GM23338 (cell line): ENCODE data around the gene NRF1. TPM values are rescaled to one million over a fixed set of nuclear protein-coding genes. Genes with fewer than 3 reads are reported as not detected.

Experiments used
- ATAC-seq: fragments of 200-7000 bp; cut with Tn5 transposase; 3 replicates; pipeline ENCODE4 v1.9.1; 2020
- DNase-seq: peaks from one replicate; pipeline ENCODE4 v3.0.0-alpha.2; 2015; ENCODE audit warnings: low spot score
- H2AFZ ChIP-seq: fragments of 200-600 bp; sonication (generic); 2 replicates; pipeline ENCODE4 v1.8.0; 2016; ENCODE audit warnings: antibody characterized with exemption, mild to moderate bottlenecking, moderate library complexity
- H3F3A ChIP-seq: fragments of 200-600 bp; sonication (generic); replicated peaks from 2 replicates; pipeline ENCODE4 v1.8.0; 2017; ENCODE audit warnings: antibody characterized with exemption, mixed run types, low read depth
- H3K27ac ChIP-seq: fragments of 200-600 bp; sonication (generic); 2 replicates; pipeline ENCODE4 v1.6.1; 2016; ENCODE audit warnings: low read depth
- H3K27me3 ChIP-seq: fragments of 200-600 bp; sonication (generic); 2 replicates; pipeline ENCODE4 v1.8.0; 2016; ENCODE audit warnings: mild to moderate bottlenecking, mixed run types, moderate library complexity; ENCODE audit not compliant: insufficient read depth
- H3K36me3 ChIP-seq: fragments of 200-600 bp; sonication (generic); 2 replicates; pipeline ENCODE4 v1.8.0; 2016; ENCODE audit warnings: mild to moderate bottlenecking; ENCODE audit not compliant: insufficient read depth
- H3K4me1 ChIP-seq: fragments of 200-600 bp; sonication (generic); 2 replicates; pipeline ENCODE4 v1.8.0; 2016; ENCODE audit warnings: mild to moderate bottlenecking, moderate library complexity; ENCODE audit not compliant: insufficient read depth
- H3K4me2 ChIP-seq: fragments of 200-600 bp; sonication (generic); 2 replicates; pipeline ENCODE4 v1.7.1; 2017; ENCODE audit warnings: mixed run types
- H3K4me3 ChIP-seq: fragments of 200-600 bp; sonication (generic); 2 replicates; pipeline ENCODE4 v1.6.1; 2016; ENCODE audit warnings: mixed run types
- H3K79me2 ChIP-seq: fragments of 200-600 bp; sonication (generic); replicated peaks from 2 replicates; pipeline ENCODE4 v1.8.0; 2017; ENCODE audit warnings: mild to moderate bottlenecking; ENCODE audit not compliant: insufficient read depth
- H3K9me2 ChIP-seq: fragments of 200-600 bp; sonication (generic); 2 replicates; pipeline ENCODE4 v1.8.0; 2017; ENCODE audit not compliant: insufficient read depth
- H4K20me1 ChIP-seq: fragments of 200-600 bp; sonication (generic); replicated peaks from 2 replicates; pipeline ENCODE4 v1.8.0; 2017; ENCODE audit warnings: mild to moderate bottlenecking; ENCODE audit not compliant: insufficient read depth
- H3K27ac Mint-ChIP-seq: 2 replicates; pipeline ENCODE4 v1.8.0; 2020; ENCODE audit warnings: inconsistent platforms, mild to moderate bottlenecking, moderate library complexity, mixed read lengths
- H3K27me3 Mint-ChIP-seq: 3 replicates; pipeline ENCODE4 v1.8.0; 2022; ENCODE audit warnings: low read depth, mild to moderate bottlenecking, moderate library complexity, mixed read lengths, inconsistent platforms; ENCODE audit not compliant: insufficient read depth, poor library complexity
- H3K36me3 Mint-ChIP-seq: 3 replicates; pipeline ENCODE4 v1.8.0; 2021; ENCODE audit warnings: low read depth, mild to moderate bottlenecking, inconsistent platforms, moderate library complexity, mixed read lengths
- H3K4me1 Mint-ChIP-seq: 3 replicates; pipeline ENCODE4 v1.8.0; 2020; ENCODE audit warnings: mild to moderate bottlenecking, inconsistent platforms, mixed read lengths
- H3K4me3 Mint-ChIP-seq: 3 replicates; pipeline ENCODE4 v1.8.0; 2021; ENCODE audit warnings: moderate library complexity, mild to moderate bottlenecking, inconsistent platforms, mixed read lengths
- H3K9me3 Mint-ChIP-seq: 3 replicates; pipeline ENCODE4 v1.8.0; 2020; ENCODE audit warnings: moderate library complexity, mild to moderate bottlenecking, inconsistent platforms, mixed read lengths
- ETS1 ChIP-seq: IDR thresholded peaks from 2 replicates; pipeline ENCODE4 v1.6.1; 2016; ENCODE audit warnings: antibody characterized with exemption
- EZH2phosphoT487 ChIP-seq: fragments of 200-600 bp; sonication (generic); IDR thresholded peaks from one replicate; pipeline ENCODE4 v1.8.1; 2018; ENCODE audit warnings: antibody characterized with exemption; ENCODE audit not compliant: unreplicated experiment
- JUNB ChIP-seq: IDR thresholded peaks from one replicate; pipeline ENCODE4 v1.6.1; 2016; ENCODE audit warnings: antibody characterized with exemption; ENCODE audit not compliant: unreplicated experiment
- NANOG ChIP-seq: IDR thresholded peaks from 2 replicates; pipeline ENCODE4 v1.6.1; 2016; ENCODE audit warnings: antibody characterized with exemption, borderline replicate concordance
- STAT1 ChIP-seq: IDR thresholded peaks from one replicate; pipeline ENCODE4 v1.6.1; 2016; ENCODE audit warnings: antibody characterized with exemption; ENCODE audit not compliant: unreplicated experiment
- ZNF114 ChIP-seq: fragments of 250-450 bp; sonication (Bioruptor Pico); IDR thresholded peaks from 2 replicates; pipeline ENCODE4 v1.5.0; 2020; ENCODE audit warnings: mild to moderate bottlenecking, moderate library complexity
- polyA plus RNA-seq: library from polyadenylated mRNA; unstranded; fragments of >200 nt; fragmentation: Nextera tagmentation; extraction: Ambion mirVana; gene quantifications from 2 replicates; pipeline ENCODE4 v1.2.1, GENCODE V29; 2016
- total RNA-seq: library from RNA; depleted of rRNA; stranded (reverse); fragments of >200 nt; shearing (Covaris generic); gene quantifications from 2 replicates; pipeline ENCODE4 v1.2.3, GENCODE V29; 2014
- TF ChIP-seq, protein P1 (sequence below): IDR thresholded peaks from one replicate; pipeline ENCODE4 v1.6.1; 2018; ENCODE audit warnings: antibody characterized with exemption; ENCODE audit not compliant: unreplicated experiment

Gene NRF1
- total and polyA plus RNA-seq, 2 experiments from 2014 or later = 5.3 to 24.6 TPM

- H3K36me3 ChIP-seq = no peaks in the 10 kb centered on the region
- DNase-seq = no peak
- H4K20me1 ChIP-seq = peaks cover 3% of the 10 kb centered on the region; the same call in 1 of the 2 replicates
- peaks cover 11% of the 10 kb centered on the region for H3K4me1 ChIP-seq
- peaks cover 34% of the 10 kb centered on the region for H3K36me3 Mint-ChIP-seq
- H3K9me3 Mint-ChIP-seq = no peaks in the 10 kb centered on the region; the same call in 2 of the 3 replicates
- H3K27ac Mint-ChIP-seq = no peak overlapping the region
- H3K27me3 Mint-ChIP-seq = peaks cover 9% of the 10 kb centered on the region
- H2AFZ ChIP-seq = no peak overlapping the region
- no peak overlapping the region for H3K4me3 ChIP-seq
- H3K4me1 Mint-ChIP-seq = peaks cover 25% of the 10 kb centered on the region
- H3K27ac ChIP-seq = no peak overlapping the region
- no peak overlapping the region for H3K4me3 Mint-ChIP-seq
- no peak for TF ChIP-seq ETS1
- TF ChIP-seq ZNF114 (CRISPR knock-in tag) = no peak
- no peak for TF ChIP-seq STAT1
- TF ChIP-seq EZH2phosphoT487 = no peak
- no peaks in the 10 kb centered on the region for H3K9me2 ChIP-seq
- no peaks in the 10 kb centered on the region for H3K79me2 ChIP-seq
- H3K27me3 ChIP-seq = no peaks in the 10 kb centered on the region
- no peak; the same call in 2 of the 3 replicates for ATAC-seq
- no peak overlapping the region for H3K4me2 ChIP-seq
- 0 out of 2 replicates have a peak, but pooled peaks cover 2% of the 10 kb centered on the region for H3F3A ChIP-seq
Measured at GRCh38 chr7:129754406-129754805, 142.9 kb downstream of the NRF1 start.

GRCh38 chr7:129757991-129758390, 146.5 kb downstream of the NRF1 start:
- no peak for ATAC-seq

GRCh38 chr7:129762387-129762969, 151.0 kb downstream of the NRF1 start:
- Histone ChIP-seq H3K4me2 (no peak overlapping the region), H3K36me3 (no peaks in the 10 kb centered on the region; the same call in 1 of the 2 replicates), H2AFZ (no peak overlapping the region), H3K4me3 (no peak overlapping the region), H3K79me2 (no peaks in the 10 kb centered on the region), H3F3A (no peaks in the 10 kb centered on the region), H3K9me2 (no peaks in the 10 kb centered on the region), H4K20me1 (no peaks in the 10 kb centered on the region; the same call in 1 of the 2 replicates), H3K4me1 (no peaks in the 10 kb centered on the region), H3K27me3 (no peaks in the 10 kb centered on the region), H3K27ac (no peak overlapping the region)
- DNase-seq (peak; percentile 43), ATAC-seq (peak; percentile 63)
- no peaks in the 10 kb centered on the region; the same call in 2 of the 3 replicates for H3K9me3 Mint-ChIP-seq
- H3K36me3 Mint-ChIP-seq = peaks cover 48% of the 10 kb centered on the region
- no peak overlapping the region for H3K27ac Mint-ChIP-seq
- H3K27me3 Mint-ChIP-seq = peaks cover 10% of the 10 kb centered on the region
- no peak overlapping the region for H3K4me3 Mint-ChIP-seq
- no peaks in the 10 kb centered on the region; the same call in 2 of the 3 replicates for H3K4me1 Mint-ChIP-seq
- no peak for TF ChIP-seq JUNB
- TF ChIP-seq, protein P1, sequence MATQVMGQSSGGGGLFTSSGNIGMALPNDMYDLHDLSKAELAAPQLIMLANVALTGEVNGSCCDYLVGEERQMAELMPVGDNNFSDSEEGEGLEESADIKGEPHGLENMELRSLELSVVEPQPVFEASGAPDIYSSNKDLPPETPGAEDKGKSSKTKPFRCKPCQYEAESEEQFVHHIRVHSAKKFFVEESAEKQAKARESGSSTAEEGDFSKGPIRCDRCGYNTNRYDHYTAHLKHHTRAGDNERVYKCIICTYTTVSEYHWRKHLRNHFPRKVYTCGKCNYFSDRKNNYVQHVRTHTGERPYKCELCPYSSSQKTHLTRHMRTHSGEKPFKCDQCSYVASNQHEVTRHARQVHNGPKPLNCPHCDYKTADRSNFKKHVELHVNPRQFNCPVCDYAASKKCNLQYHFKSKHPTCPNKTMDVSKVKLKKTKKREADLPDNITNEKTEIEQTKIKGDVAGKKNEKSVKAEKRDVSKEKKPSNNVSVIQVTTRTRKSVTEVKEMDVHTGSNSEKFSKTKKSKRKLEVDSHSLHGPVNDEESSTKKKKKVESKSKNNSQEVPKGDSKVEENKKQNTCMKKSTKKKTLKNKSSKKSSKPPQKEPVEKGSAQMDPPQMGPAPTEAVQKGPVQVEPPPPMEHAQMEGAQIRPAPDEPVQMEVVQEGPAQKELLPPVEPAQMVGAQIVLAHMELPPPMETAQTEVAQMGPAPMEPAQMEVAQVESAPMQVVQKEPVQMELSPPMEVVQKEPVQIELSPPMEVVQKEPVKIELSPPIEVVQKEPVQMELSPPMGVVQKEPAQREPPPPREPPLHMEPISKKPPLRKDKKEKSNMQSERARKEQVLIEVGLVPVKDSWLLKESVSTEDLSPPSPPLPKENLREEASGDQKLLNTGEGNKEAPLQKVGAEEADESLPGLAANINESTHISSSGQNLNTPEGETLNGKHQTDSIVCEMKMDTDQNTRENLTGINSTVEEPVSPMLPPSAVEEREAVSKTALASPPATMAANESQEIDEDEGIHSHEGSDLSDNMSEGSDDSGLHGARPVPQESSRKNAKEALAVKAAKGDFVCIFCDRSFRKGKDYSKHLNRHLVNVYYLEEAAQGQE = no peak

More at GRCh38 chr7:129757991-129758390, 146.5 kb downstream of the NRF1 start:
- Histone ChIP-seq H3K4me3 (no peak overlapping the region), H3K9me2 (no peaks in the 10 kb centered on the region), H3F3A (no peaks in the 10 kb centered on the region), H3K79me2 (no peaks in the 10 kb centered on the region), H3K27me3 (no peaks in the 10 kb centered on the region), H3K36me3 (no peaks in the 10 kb centered on the region), H3K4me2 (no peak overlapping the region), H3K27ac (peak overlapping the region; percentile 26; the same call in 1 of the 2 replicates), H4K20me1 (no peaks in the 10 kb centered on the region), H3K4me1 (peaks cover 11% of the 10 kb centered on the region), H2AFZ (no peak overlapping the region)
- peaks cover 26% of the 10 kb centered on the region for H3K36me3 Mint-ChIP-seq
- no peak overlapping the region for H3K27ac Mint-ChIP-seq
- TF ChIP-seq NANOG (no peak), ZNF114 (CRISPR knock-in tag) (no peak)
- H3K4me3 Mint-ChIP-seq = no peak overlapping the region
- H3K9me3 Mint-ChIP-seq = no peaks in the 10 kb centered on the region; the same call in 2 of the 3 replicates
- DNase-seq = no peak
- peaks cover 10% of the 10 kb centered on the region for H3K27me3 Mint-ChIP-seq
- peaks cover 21% of the 10 kb centered on the region for H3K4me1 Mint-ChIP-seq
